Stimulated activated naive B cell treated with anti-CD40 and anti-IgM and Interleukin-4, amounts not matched to agents 10 μg/mL and 1 μg/mL and 100 μg/mL, for 72 hours (primary cell): Measurements from ENCODE around the gene USP9Y.
A peak's percentile ranks its signal among the peaks of the same experiment; 100 is the strongest.

Source experiments
- ATAC-seq, 2 donors: fragments of 150-1000 bp; cut with Tn5 transposase; replicated peaks; 2 replicates each; pipeline ENCODE4 v1.10.0; 2021; ENCODE audit warnings: moderate library complexity in 1 of 2
- DNase-seq: peaks from one replicate; pipeline ENCODE4 v3.0.0; 2021
- H3K27ac Mint-ChIP-seq: one replicate; pipeline ENCODE4 v1.8.0; 2022; ENCODE audit warnings: mild to moderate bottlenecking, mixed read lengths
- H3K27me3 Mint-ChIP-seq, 2 donors: one replicate each; pipeline ENCODE4 v1.8.0; 2022; ENCODE audit warnings: mixed read lengths in 2 of 2
- H3K36me3 Mint-ChIP-seq, 2 donors: one replicate each; pipeline ENCODE4 v1.8.0; 2022; ENCODE audit warnings: mixed read lengths in 2 of 2, mild to moderate bottlenecking in 1 of 2
- H3K4me1 Mint-ChIP-seq, 2 donors: one replicate each; pipeline ENCODE4 v1.8.0; 2022; ENCODE audit warnings: mixed read lengths in 2 of 2, mild to moderate bottlenecking in 1 of 2
- H3K4me3 Mint-ChIP-seq, 2 donors: one replicate each; pipeline ENCODE4 v1.8.0; 2022; ENCODE audit warnings: mild to moderate bottlenecking in 2 of 2, mixed read lengths in 2 of 2, moderate library complexity in 1 of 2
- H3K9me3 Mint-ChIP-seq, 2 donors: one replicate each; pipeline ENCODE4 v1.8.0; 2022; ENCODE audit warnings: mixed read lengths in 2 of 2, mild to moderate bottlenecking in 1 of 2

The USP9Y gene

GRCh38 chrY:12841368-12841767, 140.3 kb downstream of the USP9Y start:
- Mint-ChIP-seq H3K4me3 (no peak overlapping the region), H3K36me3 (peaks cover 0 to 5% of the 10 kb centered on the region in 2 donors)

GRCh38 chrY:12846793-12847192, 145.8 kb downstream of the USP9Y start:
- ATAC-seq (no peak), DNase-seq (no peak)
- H3K27me3 Mint-ChIP-seq: no peaks in the 10 kb centered on the region
- no peaks in the 10 kb centered on the region for H3K9me3 Mint-ChIP-seq
- no peak overlapping the region for H3K27ac Mint-ChIP-seq
- no peak overlapping the region for H3K4me3 Mint-ChIP-seq
- H3K36me3 Mint-ChIP-seq: peaks cover 0 to 18% of the 10 kb centered on the region in 2 donors
- no peaks in the 10 kb centered on the region for H3K4me1 Mint-ChIP-seq

More at GRCh38 chrY:12841368-12841767, 140.3 kb downstream of the USP9Y start:
- no peak for ATAC-seq
- Mint-ChIP-seq H3K9me3 (no peaks in the 10 kb centered on the region), H3K27ac (no peak overlapping the region), H3K27me3 (no peaks in the 10 kb centered on the region), H3K4me1 (no peaks in the 10 kb centered on the region)
- DNase-seq: no peak

GRCh38 chrY:12855791-12856275, 154.8 kb downstream of the USP9Y start:
- H3K27me3 Mint-ChIP-seq: no peaks in the 10 kb centered on the region
- H3K4me1 Mint-ChIP-seq: no peaks in the 10 kb centered on the region
- no peak overlapping the region for H3K27ac Mint-ChIP-seq
- no peak for ATAC-seq
- no peak for DNase-seq
- no peak overlapping the region for H3K4me3 Mint-ChIP-seq
- peaks cover 0 to 7% of the 10 kb centered on the region in 2 donors for H3K36me3 Mint-ChIP-seq
- no peaks in the 10 kb centered on the region for H3K9me3 Mint-ChIP-seq

GRCh38 chrY:12867960-12868359, 166.9 kb downstream of the USP9Y start:
- no peaks in the 10 kb centered on the region for H3K9me3 Mint-ChIP-seq
- no peak overlapping the region for H3K27ac Mint-ChIP-seq
- H3K4me3 Mint-ChIP-seq: no peak overlapping the region
- no peaks in the 10 kb centered on the region for H3K27me3 Mint-ChIP-seq
- H3K36me3 Mint-ChIP-seq: peaks cover 0 to 3% of the 10 kb centered on the region in 2 donors
- DNase-seq (no peak), ATAC-seq (no peak)
- no peaks in the 10 kb centered on the region for H3K4me1 Mint-ChIP-seq

GRCh38 chrY:12896973-12897372, 195.9 kb downstream of the USP9Y start:
- no peak for DNase-seq

GRCh38 chrY:12898604-12899003, 197.6 kb downstream of the USP9Y start:
- no peaks in the 10 kb centered on the region for H3K4me1 Mint-ChIP-seq
- no peaks in the 10 kb centered on the region for H3K36me3 Mint-ChIP-seq
- H3K9me3 Mint-ChIP-seq: no peaks in the 10 kb centered on the region
- DNase-seq: no peak
- no peak overlapping the region for H3K4me3 Mint-ChIP-seq
- no peak overlapping the region for H3K27ac Mint-ChIP-seq
- no peaks in the 10 kb centered on the region for H3K27me3 Mint-ChIP-seq
- ATAC-seq: no peak

More at GRCh38 chrY:12896973-12897372, 195.9 kb downstream of the USP9Y start:
- no peak overlapping the region for H3K27ac Mint-ChIP-seq
- H3K4me1 Mint-ChIP-seq: no peaks in the 10 kb centered on the region
- H3K4me3 Mint-ChIP-seq: no peak overlapping the region
- ATAC-seq: no peak
- H3K36me3 Mint-ChIP-seq: no peaks in the 10 kb centered on the region
- no peaks in the 10 kb centered on the region for H3K27me3 Mint-ChIP-seq
- peaks cover 0 to under 1% of the 10 kb centered on the region in 2 donors for H3K9me3 Mint-ChIP-seq

GRCh38 chrY:12904618-12905516, 203.8 kb downstream of the USP9Y start, which contains the start of gene DDX3Y:
Gene DDX3Y (plus strand): TSS chrY:12904868. CDS start chrY:12904937, 69 bp downstream.
- Mint-ChIP-seq H3K36me3 (peaks cover 0 to 3% of the 10 kb centered on the region in 2 donors), H3K27me3 (no peaks in the 10 kb centered on the region), H3K9me3 (no peaks in the 10 kb centered on the region), H3K27ac (no peak within 1 kb of the TSS), H3K4me1 (peaks cover 0 to 1% of the 10 kb centered on the region in 2 donors), H3K4me3 (peak within 1 kb of the TSS in 1 of 2 donors; percentile 94)
- ATAC-seq (peak in 1 of 2 donors; percentile 92), DNase-seq (no peak)

- DNase-seq: no peak
- no peaks in the 10 kb centered on the region for H3K27me3 Mint-ChIP-seq
- peak overlapping the region in 1 of 2 donors; percentile 94 for H3K4me3 Mint-ChIP-seq
- no peak overlapping the region for H3K27ac Mint-ChIP-seq
- no peaks in the 10 kb centered on the region for H3K9me3 Mint-ChIP-seq
- ATAC-seq: peak in 1 of 2 donors; percentile 69
- peaks cover 0 to 5% of the 10 kb centered on the region in 2 donors for H3K4me1 Mint-ChIP-seq
- H3K36me3 Mint-ChIP-seq: peaks cover 0 to 9% of the 10 kb centered on the region in 2 donors
Observed at GRCh38 chrY:12905517-12905872, 204.5 kb downstream of the USP9Y start.

GRCh38 chrY:12905895-12906294, 204.9 kb downstream of the USP9Y start:
- no peak for DNase-seq
- Mint-ChIP-seq H3K4me1 (peaks cover 0 to 5% of the 10 kb centered on the region in 2 donors), H3K36me3 (peaks cover 0 to 9% of the 10 kb centered on the region in 2 donors), H3K9me3 (no peaks in the 10 kb centered on the region), H3K4me3 (peak overlapping the region in 1 of 2 donors; percentile 94), H3K27ac (no peak overlapping the region), H3K27me3 (no peaks in the 10 kb centered on the region)
- no peak for ATAC-seq
